WERI-Rb-1 (cell line): ENCODE results near the gene HOXB3.

Experiments
- DNase-seq: peaks from one replicate; pipeline ENCODE4 v3.0.0-alpha.2; 2020
- H3K27ac ChIP-seq: fragments of 250-450 bp; sonication (Bioruptor Pico); 2 replicates; pipeline ENCODE4 v1.5.1; 2020; ENCODE audit warnings: mild to moderate bottlenecking, moderate library complexity
- H3K27me3 ChIP-seq: fragments of 250-450 bp; sonication (Bioruptor Pico); 2 replicates; pipeline ENCODE4 v1.5.1; 2021; ENCODE audit warnings: mild to moderate bottlenecking, low read depth, moderate library complexity; ENCODE audit not compliant: insufficient read depth, severe bottlenecking
- H3K36me3 ChIP-seq: fragments of 250-450 bp; sonication (Bioruptor Pico); 2 replicates; pipeline ENCODE4 v1.5.1; 2020; ENCODE audit warnings: mild to moderate bottlenecking, moderate library complexity
- H3K4me3 ChIP-seq: 2 replicates; pipeline ENCODE4 v1.5.1; 2011; ENCODE audit warnings: low read depth, mild to moderate bottlenecking, control low read depth, low read length
- H3K9me3 ChIP-seq: fragments of 250-450 bp; sonication (Bioruptor Pico); 2 replicates; pipeline ENCODE4 v1.5.1; 2021; ENCODE audit warnings: mild to moderate bottlenecking, moderate library complexity; ENCODE audit not compliant: severe bottlenecking
- TF ChIP-seq, protein P1 (sequence below): IDR thresholded peaks from 2 replicates; pipeline ENCODE4 v1.5.1; 2011; ENCODE audit warnings: low read depth, mild to moderate bottlenecking, control low read depth, inconsistent platforms, low read length

Gene HOXB3

DNA sequence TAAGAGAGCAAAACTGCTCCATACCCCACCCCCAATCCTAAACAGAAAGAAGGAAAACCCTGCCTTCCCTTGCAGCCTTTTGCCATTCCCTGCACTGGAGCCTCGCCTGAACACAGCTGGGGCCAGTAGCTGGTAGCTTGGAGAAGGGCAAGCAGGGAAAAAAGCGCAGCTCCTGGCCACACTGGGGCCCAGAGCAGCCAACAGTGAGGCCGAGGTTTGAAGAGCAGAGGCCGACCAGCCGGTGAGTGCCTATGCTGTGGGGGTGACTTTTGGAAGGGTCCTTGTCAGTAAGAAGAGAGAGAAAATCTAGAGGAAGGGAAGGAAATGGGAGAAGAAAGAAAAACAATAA lies 39.3 kb upstream of the HOXB3 start:
- Histone ChIP-seq H3K36me3 (no peaks in the 10 kb centered on the region), H3K27me3 (peaks cover 99% of the 10 kb centered on the region), H3K9me3 (peaks cover 16% of the 10 kb centered on the region), H3K27ac (no peak overlapping the region), H3K4me3 (no peak overlapping the region)
- TF ChIP-seq, protein P1, sequence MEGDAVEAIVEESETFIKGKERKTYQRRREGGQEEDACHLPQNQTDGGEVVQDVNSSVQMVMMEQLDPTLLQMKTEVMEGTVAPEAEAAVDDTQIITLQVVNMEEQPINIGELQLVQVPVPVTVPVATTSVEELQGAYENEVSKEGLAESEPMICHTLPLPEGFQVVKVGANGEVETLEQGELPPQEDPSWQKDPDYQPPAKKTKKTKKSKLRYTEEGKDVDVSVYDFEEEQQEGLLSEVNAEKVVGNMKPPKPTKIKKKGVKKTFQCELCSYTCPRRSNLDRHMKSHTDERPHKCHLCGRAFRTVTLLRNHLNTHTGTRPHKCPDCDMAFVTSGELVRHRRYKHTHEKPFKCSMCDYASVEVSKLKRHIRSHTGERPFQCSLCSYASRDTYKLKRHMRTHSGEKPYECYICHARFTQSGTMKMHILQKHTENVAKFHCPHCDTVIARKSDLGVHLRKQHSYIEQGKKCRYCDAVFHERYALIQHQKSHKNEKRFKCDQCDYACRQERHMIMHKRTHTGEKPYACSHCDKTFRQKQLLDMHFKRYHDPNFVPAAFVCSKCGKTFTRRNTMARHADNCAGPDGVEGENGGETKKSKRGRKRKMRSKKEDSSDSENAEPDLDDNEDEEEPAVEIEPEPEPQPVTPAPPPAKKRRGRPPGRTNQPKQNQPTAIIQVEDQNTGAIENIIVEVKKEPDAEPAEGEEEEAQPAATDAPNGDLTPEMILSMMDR, result no peak
- DNase-seq, result no peak

DNA sequence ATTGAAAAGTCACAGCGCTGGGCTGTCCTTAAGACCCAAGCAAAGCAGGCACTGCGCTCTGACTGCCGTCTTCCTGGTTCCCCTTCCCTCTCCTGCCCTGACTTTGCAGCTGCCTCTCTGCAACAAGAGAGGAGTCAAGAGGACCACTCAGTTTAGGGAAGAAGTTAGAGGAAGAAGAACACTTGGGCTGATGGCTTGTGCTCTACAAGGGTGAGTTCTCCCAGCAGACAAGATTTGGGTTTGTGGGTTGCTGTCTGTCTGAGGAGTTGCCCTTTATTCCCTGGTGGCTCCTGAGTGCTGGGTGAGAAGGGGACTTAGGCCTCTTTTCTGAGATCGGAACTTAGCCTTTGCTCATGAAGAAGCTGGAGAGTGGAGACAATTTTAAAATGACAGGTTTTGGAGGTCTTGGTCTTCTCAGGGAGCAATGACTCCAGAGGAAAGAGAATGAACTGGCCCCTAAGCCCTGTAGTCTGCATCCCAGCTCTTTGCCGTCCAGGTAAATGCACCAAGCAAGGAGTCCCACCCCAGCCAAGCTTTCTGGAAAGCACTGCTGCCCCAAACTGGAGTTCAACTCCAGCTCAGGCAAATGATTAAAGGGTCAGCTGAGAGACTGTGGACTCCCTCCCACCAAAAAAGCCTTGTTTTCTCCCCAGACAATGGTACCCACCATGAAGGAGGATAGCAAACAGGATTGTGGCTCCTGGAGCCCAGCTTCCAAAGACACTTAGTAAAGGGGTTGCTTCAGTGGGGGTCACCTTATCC lies 38.8 kb upstream of the HOXB3 start:
- no peak for DNase-seq
- H3K9me3 ChIP-seq, result peaks cover 11% of the 10 kb centered on the region
- H3K4me3 ChIP-seq, result no peak overlapping the region
- no peaks in the 10 kb centered on the region for H3K36me3 ChIP-seq
- peaks cover 99% of the 10 kb centered on the region for H3K27me3 ChIP-seq
- H3K27ac ChIP-seq, result no peak overlapping the region
- TF ChIP-seq, protein P1, result no peak

DNA sequence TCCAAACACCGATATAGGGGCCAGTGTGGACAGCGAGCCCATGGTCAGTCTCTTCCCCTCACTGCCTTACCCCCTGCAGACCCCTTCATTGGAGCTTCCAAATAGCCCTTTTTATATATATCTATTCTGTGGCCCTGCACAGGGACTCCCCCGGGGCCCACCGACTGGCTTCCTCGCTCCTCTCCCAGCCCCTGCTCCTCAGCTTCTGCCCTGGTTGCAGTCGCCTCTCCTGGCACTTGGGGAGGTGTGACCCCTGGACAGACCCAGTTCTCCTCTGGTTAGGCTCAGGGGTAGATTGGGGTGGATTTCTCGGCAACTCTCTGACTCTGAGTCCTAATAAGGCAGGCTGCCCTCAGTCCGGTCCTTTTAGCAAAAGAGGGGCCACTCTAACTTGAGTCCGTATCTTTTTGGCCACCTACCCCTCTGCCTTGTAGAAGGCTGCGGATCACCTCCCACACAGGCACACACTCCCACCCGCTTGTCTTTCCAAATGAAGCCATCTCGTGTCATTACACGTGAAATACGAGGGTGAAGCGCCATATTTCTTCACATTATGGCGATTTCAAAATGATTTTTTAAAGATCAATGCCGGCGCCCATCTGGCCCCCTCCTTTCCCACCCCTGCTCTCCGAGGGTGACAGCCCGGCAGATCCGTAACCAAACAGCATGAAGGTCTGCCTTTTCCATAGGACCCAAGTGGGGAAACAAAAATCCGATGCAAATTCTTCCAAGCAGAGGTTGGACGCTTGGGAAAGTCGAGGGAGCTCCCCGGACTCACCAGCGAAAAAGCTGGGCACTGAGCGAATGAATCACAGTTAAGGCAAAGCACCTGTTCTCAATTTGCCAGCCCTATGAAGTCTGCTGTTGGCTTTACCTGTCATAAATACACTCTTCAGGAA lies 37.8 kb upstream of the HOXB3 start:
- H3K4me3 ChIP-seq, result no peak overlapping the region
- no peaks in the 10 kb centered on the region for H3K36me3 ChIP-seq
- H3K9me3 ChIP-seq, result peaks cover 1% of the 10 kb centered on the region
- no peak overlapping the region for H3K27ac ChIP-seq
- no peak for DNase-seq
- H3K27me3 ChIP-seq, result peaks cover 99% of the 10 kb centered on the region
- TF ChIP-seq, protein P1, result no peak

DNA sequence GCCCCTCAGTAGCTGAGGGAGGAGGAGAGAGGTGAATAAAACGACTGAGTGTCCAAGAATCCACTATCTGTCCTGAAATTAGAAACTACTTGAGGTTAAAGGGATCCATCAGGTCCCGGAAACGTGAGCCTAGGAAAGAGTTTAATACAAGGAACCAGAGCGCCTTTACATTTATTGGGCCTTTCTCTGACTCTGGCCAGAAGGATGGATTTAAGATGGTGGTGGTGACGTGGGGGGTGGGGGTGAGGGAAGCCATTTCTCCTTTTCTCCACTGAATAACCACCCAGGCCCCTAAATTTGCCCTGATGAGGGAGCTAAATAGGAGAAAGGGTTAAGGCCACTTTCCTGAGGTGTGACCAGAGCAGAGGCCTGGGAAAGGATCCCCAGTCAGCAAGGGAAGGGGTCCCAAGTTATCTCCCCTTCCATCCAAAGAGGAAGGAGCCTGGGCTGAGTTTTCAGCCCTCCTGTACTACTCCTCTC lies 37.1 kb upstream of the HOXB3 start:
- TF ChIP-seq, protein P1, result no peak
- no peaks in the 10 kb centered on the region for H3K36me3 ChIP-seq
- H3K27me3 ChIP-seq, result peaks cover 99% of the 10 kb centered on the region
- DNase-seq, result no peak
- no peaks in the 10 kb centered on the region for H3K9me3 ChIP-seq
- no peak overlapping the region for H3K4me3 ChIP-seq
- no peak overlapping the region for H3K27ac ChIP-seq

DNA sequence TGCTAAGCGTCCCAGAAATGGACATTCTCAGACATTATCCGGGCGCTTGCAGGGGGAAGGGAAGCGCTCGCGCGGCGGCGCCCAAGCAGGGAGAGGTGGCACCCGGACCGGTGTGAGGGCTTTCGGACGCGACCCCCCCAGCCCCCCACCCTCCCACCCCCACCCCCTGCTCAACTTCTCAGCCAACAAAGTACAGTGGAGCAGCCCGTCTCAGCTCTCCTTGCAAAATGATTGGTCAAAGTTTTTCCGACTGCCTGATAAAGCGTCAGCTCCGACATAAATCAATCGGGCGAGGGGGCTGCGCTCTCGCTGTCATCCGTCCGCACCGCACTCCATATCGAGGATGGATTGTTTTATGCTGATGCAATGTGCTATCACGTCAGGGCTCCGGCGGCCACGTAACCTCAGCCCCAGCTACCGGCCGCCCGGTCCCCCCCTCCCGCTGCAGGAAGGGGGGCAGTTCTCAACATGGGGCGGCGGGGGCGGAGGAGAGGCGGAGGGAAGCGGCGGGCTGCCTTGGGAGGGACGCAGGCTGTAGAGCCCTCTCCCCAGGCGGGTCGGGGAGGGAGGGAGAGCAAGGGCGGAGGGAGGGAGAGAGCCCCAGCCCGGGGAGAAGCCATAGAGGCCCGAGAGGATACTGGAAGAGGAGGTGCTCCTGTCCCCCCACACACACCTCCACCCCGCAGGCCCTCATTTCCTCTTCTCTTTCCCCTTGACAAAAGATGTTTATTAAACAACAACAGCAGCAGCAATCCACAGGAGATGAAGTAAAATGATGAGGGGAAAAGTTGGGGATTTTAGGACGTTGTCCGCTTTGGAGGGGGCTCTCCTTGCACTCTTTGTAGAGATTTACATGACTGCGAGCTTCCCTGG lies 36.4 kb upstream of the HOXB3 start, which contains the start of gene HOXB9:
TSS of gene HOXB9 (minus strand) at position 114 of the 873 bp plus-strand sequence. CDS start at position 25, 89 bp downstream.
- TF ChIP-seq, protein P1, result no peak
- no peaks in the 10 kb centered on the region for H3K36me3 ChIP-seq
- peak within 1 kb of the TSS; percentile 42 for H3K4me3 ChIP-seq
- no peak within 1 kb of the TSS for H3K27ac ChIP-seq
- peaks cover 2% of the 10 kb centered on the region for H3K9me3 ChIP-seq
- no peak for DNase-seq
- peaks cover 99% of the 10 kb centered on the region for H3K27me3 ChIP-seq
